Loucy (cell line): Measurements from ENCODE around the gene CLPSL2.

Experiments used
- H2AFZ ChIP-seq: fragments of 200-600 bp; sonication (generic); 2 replicates; pipeline ENCODE4 v1.6.0; 2016; ENCODE audit warnings: antibody characterized with exemption, mild to moderate bottlenecking, low read length, moderate library complexity
- H3F3A ChIP-seq: fragments of 200-600 bp; 2 replicates; pipeline ENCODE4 v1.6.0; 2016; ENCODE audit warnings: antibody characterized with exemption, low read depth, mild to moderate bottlenecking
- H3K27me3 ChIP-seq: fragments of 200-600 bp; sonication (generic); 2 replicates; pipeline ENCODE4 v1.6.1; 2014; ENCODE audit warnings: low read length, mild to moderate bottlenecking; ENCODE audit not compliant: insufficient read depth, poor library complexity, severe bottlenecking
- H3K36me3 ChIP-seq: fragments of 200-600 bp; sonication (generic); 2 replicates; pipeline ENCODE4 v1.6.1; 2016; ENCODE audit warnings: low read length; ENCODE audit not compliant: insufficient read depth
- H3K4me1 ChIP-seq: fragments of 200-600 bp; sonication (generic); 2 replicates; pipeline ENCODE4 v1.5.1; 2014; ENCODE audit warnings: low read length, mild to moderate bottlenecking; ENCODE audit not compliant: insufficient read depth, poor library complexity, severe bottlenecking
- H3K4me2 ChIP-seq: fragments of 200-600 bp; sonication (generic); 2 replicates; pipeline ENCODE4 v1.6.0; 2014; ENCODE audit warnings: antibody characterized with exemption, low read length, low read depth, mild to moderate bottlenecking; ENCODE audit not compliant: poor library complexity, severe bottlenecking
- H3K4me3 ChIP-seq: fragments of 200-600 bp; sonication (generic); 2 replicates; pipeline ENCODE4 v1.5.1; 2014; ENCODE audit warnings: low read length, mild to moderate bottlenecking, mixed read lengths; ENCODE audit not compliant: poor library complexity, severe bottlenecking
- H3K79me2 ChIP-seq: fragments of 200-600 bp; sonication (generic); 2 replicates; pipeline ENCODE4 v1.6.1; 2014; ENCODE audit warnings: low read length; ENCODE audit not compliant: insufficient read depth
- H3K9ac ChIP-seq: fragments of 200-600 bp; sonication (generic); 2 replicates; pipeline ENCODE4 v1.6.0; 2014; ENCODE audit warnings: mild to moderate bottlenecking, low read depth, low read length, moderate library complexity; ENCODE audit not compliant: poor library complexity, severe bottlenecking
- H3K9me2 ChIP-seq: fragments of 200-600 bp; sonication (generic); replicated peaks from 2 replicates; pipeline ENCODE4 v1.6.1; 2016; ENCODE audit warnings: low read depth, low read length, mixed read lengths
- H3K9me3 ChIP-seq: fragments of 200-600 bp; sonication (generic); 2 replicates; pipeline ENCODE4 v1.6.1; 2014; ENCODE audit warnings: mild to moderate bottlenecking, antibody characterized with exemption, low read length, low read depth; ENCODE audit not compliant: insufficient read depth
- H4K20me1 ChIP-seq: fragments of 200-600 bp; sonication (generic); 2 replicates; pipeline ENCODE4 v1.6.0; 2014; ENCODE audit warnings: antibody characterized with exemption, low read length, mild to moderate bottlenecking; ENCODE audit not compliant: insufficient read depth, poor library complexity, severe bottlenecking
- EZH2phosphoT487 ChIP-seq: fragments of 200-600 bp; IDR thresholded peaks from 2 replicates; pipeline ENCODE4 v1.6.1; 2018; ENCODE audit warnings: antibody characterized with exemption, mild to moderate bottlenecking, moderate library complexity, borderline replicate concordance
- TF ChIP-seq, protein P1 (sequence below): fragments of 200-600 bp; sonication (generic); conservative IDR thresholded peaks from 2 replicates; pipeline ENCODE4 v1.5.1; 2014; ENCODE audit warnings: mild to moderate bottlenecking, antibody characterized with exemption, low read length

Gene CLPSL2

DNA sequence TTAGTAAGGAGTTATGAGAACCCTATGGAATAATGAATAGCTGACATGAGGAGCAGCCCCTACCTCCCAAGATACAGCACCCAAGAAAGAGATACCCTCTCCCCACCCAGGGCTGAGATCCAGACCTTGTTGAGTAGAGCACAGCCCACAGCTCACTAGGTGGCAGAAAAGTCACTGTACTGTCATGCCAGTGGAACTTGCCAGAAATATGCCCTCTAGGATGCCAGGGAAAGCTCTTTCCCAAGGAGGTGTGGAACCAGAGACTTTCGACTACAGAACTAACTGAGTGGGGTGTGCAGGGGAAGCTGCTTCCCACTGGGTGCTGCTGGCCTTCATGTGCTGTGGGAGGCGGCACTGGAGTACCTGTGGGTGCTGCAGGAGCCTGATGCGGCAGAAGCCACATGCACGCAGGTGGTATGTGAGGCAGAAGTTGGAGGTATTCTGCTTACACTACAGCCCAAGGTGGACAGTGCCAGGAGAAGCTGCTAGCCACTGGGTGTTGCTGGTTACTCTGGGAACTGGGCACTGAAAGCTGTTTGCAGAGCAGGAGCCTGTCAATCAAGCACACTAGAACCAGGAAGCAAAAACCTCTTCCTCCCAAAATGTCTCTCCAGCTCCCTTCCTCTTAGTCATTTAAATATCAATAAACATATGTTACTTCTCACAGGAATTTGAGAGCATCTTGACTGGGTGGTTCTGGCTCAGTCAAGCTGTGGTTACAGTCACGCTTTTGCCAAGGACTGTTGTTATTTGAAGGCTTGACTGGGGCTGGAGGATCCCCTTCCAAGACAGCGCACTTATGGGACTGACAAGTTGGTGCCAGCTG is 21.7 kb upstream of the CLPSL2 start:
- TF ChIP-seq, protein P1, sequence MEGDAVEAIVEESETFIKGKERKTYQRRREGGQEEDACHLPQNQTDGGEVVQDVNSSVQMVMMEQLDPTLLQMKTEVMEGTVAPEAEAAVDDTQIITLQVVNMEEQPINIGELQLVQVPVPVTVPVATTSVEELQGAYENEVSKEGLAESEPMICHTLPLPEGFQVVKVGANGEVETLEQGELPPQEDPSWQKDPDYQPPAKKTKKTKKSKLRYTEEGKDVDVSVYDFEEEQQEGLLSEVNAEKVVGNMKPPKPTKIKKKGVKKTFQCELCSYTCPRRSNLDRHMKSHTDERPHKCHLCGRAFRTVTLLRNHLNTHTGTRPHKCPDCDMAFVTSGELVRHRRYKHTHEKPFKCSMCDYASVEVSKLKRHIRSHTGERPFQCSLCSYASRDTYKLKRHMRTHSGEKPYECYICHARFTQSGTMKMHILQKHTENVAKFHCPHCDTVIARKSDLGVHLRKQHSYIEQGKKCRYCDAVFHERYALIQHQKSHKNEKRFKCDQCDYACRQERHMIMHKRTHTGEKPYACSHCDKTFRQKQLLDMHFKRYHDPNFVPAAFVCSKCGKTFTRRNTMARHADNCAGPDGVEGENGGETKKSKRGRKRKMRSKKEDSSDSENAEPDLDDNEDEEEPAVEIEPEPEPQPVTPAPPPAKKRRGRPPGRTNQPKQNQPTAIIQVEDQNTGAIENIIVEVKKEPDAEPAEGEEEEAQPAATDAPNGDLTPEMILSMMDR, result peak; percentile 34
- TF ChIP-seq EZH2phosphoT487, result no peak
- Histone ChIP-seq H4K20me1 (no peaks in the 10 kb centered on the region), H3K27me3 (no peaks in the 10 kb centered on the region), H3F3A (no peaks in the 10 kb centered on the region), H3K9me3 (no peaks in the 10 kb centered on the region), H3K4me3 (no peak overlapping the region), H2AFZ (peak overlapping the region; percentile 88), H3K36me3 (no peaks in the 10 kb centered on the region), H3K79me2 (no peaks in the 10 kb centered on the region), H3K4me2 (no peak overlapping the region), H3K9me2 (no peaks in the 10 kb centered on the region), H3K4me1 (no peaks in the 10 kb centered on the region), H3K9ac (no peak overlapping the region)

DNA sequence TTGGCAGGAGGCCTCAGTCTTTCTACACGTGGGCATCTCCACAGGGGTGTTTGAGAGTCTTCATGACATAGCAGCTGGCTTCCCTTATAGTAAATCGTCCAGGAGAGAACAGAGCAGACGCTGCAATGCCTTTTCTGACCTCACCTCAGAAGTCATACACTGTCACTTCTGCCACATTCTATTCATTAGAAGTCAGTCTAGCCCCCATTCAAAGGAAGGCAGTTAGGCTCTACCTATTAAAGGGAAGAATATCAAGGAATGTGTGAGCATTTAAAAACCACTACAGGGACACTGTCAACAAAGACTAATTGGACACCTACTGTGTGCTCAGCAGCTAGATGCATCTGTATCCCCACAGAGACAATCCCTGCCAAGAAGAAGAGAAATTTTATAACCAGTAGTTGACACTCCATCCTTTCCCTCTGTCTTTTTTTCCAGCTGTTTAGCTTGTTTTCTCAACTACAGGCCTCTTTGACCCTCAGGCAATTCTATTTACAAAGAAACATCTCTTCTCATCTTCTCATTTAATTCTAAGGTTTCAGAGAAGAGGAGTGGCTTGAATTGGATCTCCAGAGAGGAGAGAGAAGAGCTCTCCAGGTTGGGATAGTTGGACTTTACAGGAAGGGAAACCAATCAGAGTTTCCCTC is 21.0 kb upstream of the CLPSL2 start:
- H3K4me1 ChIP-seq, result no peaks in the 10 kb centered on the region
- no peaks in the 10 kb centered on the region for H3K27me3 ChIP-seq
- no peak overlapping the region for H3K9ac ChIP-seq
- H3K4me2 ChIP-seq, result no peak overlapping the region
- H3K4me3 ChIP-seq, result no peak overlapping the region
- H3K79me2 ChIP-seq, result no peaks in the 10 kb centered on the region
- no peak for TF ChIP-seq EZH2phosphoT487
- TF ChIP-seq, protein P1, result no peak
- H4K20me1 ChIP-seq, result no peaks in the 10 kb centered on the region
- H2AFZ ChIP-seq, result peak overlapping the region; percentile 88
- no peaks in the 10 kb centered on the region for H3K9me3 ChIP-seq
- H3F3A ChIP-seq, result no peaks in the 10 kb centered on the region
- no peaks in the 10 kb centered on the region for H3K9me2 ChIP-seq
- no peaks in the 10 kb centered on the region for H3K36me3 ChIP-seq

DNA sequence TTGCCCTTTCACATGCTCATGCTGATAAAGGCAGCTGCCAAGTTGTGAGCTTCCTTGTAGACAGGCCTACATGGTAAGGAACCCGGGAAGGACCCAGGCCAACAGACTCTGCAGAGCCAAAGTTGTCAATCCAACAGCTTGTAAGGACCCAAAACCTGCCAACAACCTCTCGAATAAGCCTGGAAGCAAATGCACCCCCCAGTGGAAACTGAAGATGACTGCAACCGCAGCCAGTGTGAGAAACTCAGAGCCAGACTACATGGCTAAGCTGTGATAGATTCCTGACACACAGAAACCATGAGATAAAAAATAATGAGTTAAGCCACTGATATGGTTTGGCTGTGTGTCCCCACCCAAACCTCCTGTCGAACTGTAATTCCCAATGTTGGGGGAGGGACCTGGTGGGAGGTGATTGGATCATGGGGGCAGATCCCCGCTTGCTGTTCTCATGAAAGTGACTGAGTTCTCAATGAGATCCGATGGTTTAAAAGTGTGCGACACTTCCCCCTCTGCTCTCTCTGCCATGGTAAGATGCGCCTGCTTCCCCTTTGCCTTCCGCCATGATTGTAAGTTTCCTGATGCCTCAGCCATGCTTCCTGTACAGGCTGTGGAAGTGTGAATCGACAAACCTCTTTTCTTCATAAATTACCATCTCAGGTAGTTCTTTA is 18.8 kb upstream of the CLPSL2 start:
- no peak overlapping the region for H3K9ac ChIP-seq
- H3K79me2 ChIP-seq, result no peaks in the 10 kb centered on the region
- H3K4me3 ChIP-seq, result no peak overlapping the region
- no peak overlapping the region for H3K4me2 ChIP-seq
- no peaks in the 10 kb centered on the region for H3K9me3 ChIP-seq
- H3F3A ChIP-seq, result no peaks in the 10 kb centered on the region
- no peaks in the 10 kb centered on the region for H3K4me1 ChIP-seq
- TF ChIP-seq, protein P1, result peak; percentile 68
- no peak for TF ChIP-seq EZH2phosphoT487
- H4K20me1 ChIP-seq, result no peaks in the 10 kb centered on the region
- H3K36me3 ChIP-seq, result no peaks in the 10 kb centered on the region
- no peaks in the 10 kb centered on the region for H3K9me2 ChIP-seq
- peak overlapping the region; percentile 29; the same call in 1 of the 2 replicates for H2AFZ ChIP-seq
- no peaks in the 10 kb centered on the region for H3K27me3 ChIP-seq
